SKM-1 (cell line): Measurements from ENCODE around the gene ARFGAP1.

ENCODE experiments used
- DNase-seq: peaks from one replicate; lab custom pipeline; 2025; ENCODE audit not compliant: unreplicated experiment; lab: John Stamatoyannopoulos, UW

The ARFGAP1 gene

DNA sequence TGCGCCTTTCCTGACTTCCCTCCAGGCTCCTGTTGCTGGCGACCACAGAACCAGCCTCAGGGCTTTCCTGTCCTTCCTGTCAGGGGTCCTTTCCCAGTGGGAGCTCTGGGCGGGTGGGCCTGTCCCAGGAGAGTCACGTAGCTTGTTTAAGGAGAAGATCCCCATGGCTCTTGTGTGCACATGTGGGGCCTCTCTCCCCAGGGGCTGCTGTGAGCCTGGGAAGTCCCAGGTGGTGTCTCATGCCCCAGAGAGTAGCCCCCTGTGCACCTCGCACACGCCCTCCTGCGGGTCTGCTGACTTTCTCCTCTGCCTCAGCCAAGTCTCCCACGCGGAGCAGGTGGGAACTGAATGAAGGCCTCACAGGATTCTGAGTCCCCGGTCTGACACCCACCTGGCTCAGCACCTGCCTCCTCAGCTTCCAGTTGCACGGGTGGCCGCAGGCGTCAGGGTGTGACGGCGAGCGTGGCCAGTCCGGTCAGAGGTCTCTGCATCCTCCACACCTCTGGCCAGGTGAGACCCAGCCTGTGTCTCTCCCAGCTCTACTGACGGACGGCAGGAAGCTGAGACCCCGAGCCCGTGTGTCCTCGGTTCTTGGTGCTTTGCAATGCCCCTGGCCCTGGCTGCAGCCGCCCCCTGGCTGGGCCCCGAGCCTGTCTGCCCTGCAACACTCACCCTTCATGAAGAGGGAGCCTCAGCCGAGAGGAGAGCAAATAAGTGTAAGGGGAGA, 12.7 kb upstream of the ARFGAP1 start:
- no peak for DNase-seq

DNA sequence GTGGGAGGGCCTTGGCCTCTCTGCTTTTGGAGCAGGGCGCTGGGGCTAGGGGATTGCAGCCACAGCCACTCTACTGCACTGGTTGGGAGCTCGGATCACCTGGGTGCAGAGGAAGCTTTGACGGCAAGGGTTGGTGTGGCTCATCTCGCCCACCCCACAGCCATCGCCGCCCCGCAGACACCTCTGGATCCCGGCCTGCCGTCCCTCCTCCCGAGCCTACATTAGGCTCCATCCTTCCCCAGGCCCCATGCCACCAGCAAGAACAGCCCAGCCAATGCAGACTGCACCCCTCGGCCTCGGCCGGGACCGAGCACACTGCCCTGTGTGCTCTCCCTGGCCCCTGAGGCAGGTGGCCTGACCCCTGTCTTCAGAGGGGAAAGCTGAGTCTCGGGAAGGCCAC, 12.1 kb upstream of the ARFGAP1 start:
- no peak for DNase-seq

DNA sequence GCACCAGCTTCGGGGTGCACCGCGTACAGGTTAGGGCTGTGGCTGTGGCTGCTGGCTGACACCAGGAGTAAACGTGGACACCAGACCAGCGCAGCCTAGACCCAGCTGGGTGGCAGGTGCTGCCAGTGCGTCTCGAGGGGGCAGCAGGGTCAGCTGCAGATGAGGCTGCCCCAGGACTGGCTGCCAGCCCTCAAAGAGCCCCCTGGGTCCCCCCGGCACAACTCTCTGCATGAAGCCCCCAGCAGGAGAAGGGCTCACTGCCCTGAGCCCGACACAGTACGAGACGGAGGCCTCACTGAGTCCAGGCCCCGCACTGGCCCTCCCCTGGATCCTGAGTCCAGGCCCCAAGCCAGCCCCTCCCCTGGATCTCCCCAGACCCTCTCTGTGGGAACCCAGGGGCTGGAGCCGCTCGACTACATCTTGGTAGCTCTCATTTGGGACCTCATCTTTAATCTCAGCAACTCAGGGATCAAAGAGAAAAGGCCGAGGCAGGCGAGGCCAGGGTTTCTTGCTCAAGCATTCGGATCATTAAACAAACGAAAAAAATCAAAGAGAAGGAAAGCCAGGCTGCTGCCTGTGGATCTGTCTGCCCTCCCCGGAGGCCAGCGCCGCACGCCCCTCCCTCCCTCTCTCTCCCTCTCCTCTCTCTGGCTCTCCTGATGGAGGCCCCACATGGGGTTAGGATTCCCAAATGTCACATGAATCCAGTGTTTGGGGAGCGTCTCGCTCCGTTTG, 11.4 kb upstream of the ARFGAP1 start:
- no peak for DNase-seq

DNA sequence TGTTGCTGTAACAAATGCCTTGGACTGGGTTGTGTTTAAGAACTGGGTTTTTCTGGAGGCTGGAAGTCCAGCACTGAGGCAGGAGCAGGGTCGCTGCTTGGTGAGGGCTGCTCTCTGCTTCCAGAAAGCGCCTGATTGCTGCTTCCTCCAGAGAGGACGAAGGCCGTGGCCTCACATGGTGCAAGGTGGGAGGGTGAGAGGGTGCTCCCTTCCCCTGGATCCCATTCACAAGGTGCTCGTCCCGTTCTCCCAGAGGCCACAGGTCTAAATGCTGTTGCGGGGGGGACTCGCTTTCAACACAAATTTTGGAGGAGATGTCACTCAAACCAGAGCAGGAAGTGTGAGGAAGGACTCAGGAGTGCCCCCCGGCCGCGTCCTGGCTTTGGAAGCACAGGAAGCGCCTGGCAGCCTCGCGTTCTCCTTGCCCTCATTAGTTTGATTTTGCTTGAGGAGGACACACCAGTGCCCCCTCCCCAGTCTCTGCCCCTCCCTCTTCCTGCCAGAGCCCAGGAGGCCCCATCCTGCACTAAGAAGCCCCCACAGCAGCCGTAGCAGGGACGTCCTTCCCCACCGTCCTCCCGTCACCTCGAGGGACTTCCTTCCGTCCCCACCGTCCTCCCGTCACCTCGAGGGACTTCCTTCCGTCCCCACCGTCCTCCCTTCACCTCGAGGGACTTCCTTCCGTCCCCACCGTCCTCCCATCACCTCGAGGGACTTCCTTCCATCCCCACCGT, 10.7 kb upstream of the ARFGAP1 start:
- no peak for DNase-seq

DNA sequence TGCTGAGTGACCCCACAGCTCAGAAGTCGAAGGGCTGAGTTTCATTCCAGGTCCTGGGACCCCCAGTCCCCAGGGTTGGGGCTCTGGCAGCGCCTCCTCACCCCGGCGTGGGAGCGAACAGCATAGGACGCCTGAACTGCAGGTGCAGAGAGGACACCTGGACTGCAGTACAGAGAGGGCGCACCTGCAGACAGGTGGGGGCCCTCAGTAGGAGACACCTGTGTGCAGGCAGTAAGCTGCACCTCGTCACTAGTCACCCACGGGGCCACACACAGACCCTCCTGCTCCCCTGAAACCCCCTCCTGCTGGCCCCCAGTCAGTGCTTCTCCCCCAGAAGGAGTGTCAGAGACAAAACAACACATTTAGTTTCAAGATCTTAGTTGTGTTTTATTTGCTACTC, 9.8 kb upstream of the ARFGAP1 start:
- no peak for DNase-seq

DNA sequence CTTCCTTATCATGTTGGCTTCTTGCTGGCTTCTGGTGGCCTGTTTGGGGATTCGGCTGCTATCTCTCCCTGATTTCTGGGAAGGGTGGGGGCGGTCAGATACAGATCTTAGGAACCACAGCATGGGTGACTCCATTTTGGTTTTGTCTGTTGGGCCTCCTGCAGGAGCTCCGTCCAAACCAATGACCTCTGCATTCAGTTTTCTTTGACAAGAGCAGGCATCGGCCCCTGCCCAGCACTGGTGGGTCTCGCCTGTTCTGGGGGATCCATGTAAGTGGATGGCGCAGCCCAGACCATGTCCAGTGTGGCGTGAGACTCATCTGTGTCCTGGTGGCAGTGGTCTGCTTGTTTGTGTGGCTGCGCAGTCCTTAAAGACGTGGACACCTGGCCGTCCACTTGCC, 8.6 kb upstream of the ARFGAP1 start:
- no peak for DNase-seq

DNA sequence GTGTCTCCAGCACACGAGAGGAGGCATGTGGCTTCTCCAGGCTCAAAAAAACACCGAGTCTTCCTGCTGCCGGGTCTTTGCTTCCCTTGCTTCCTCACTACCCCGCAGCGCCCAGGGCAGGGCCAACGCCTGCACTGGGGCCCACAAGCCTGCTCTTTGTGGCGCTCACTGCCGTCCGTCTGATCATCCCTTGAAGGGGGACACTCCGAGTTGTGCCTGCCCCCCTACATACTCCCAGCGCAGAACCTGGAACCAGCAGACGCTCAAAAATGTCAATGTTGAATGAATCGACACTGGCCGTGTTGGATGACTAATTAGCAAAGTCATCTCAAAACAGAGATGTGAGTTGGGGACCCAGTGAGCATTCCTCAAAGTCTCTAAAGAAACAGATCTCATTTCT, 8.1 kb upstream of the ARFGAP1 start:
- no peak for DNase-seq

DNA sequence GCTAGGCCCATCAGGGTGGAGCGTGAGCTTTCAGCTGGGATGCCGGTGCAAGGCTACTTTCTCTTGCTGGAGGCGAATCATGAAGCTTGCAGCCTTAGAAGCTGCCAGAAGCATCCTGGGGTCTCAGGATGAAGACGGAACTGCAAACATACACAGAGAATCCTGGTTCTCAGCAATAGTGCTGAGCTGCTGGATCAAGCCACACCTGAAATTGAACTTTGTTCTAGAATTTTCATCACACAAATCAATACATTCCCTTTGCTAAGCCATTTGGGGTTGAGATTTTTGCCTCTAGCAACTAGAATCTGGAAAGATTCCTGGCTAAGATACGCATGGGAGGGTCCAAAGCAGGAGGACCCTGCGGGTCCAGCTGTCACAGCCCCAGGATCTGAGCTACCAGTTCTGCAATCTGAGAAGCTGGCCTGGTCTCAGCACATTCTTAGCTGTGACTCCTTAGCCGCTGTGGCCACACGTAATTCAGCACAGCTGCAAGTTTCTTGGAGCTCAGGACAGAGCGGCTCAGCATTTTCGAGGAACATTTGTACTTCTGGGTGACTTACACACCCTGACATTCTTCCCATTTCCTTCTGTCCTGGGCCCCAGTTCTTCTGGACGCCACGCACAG, 6.6 kb upstream of the ARFGAP1 start:
- no peak for DNase-seq

DNA sequence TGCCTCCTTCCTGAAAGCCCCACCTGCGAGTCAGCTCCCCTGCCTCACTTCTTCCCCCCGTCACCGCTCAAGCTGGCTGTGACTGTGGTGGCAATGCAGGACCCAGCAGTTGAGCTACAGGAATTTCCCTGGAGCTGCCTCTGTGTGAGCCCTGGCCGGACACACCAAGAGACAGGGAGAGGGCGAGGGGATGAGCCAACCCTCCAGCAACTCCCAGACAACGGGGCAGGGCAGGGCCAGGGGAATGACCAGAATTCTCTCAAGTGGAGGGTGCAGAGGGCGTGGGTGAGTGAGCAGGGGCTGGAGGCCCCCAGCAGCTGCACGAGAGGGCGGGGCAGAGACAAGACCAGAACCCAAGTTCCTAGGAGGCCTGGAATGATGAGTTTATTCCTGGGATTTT, 4.9 kb upstream of the ARFGAP1 start:
- no peak for DNase-seq

DNA sequence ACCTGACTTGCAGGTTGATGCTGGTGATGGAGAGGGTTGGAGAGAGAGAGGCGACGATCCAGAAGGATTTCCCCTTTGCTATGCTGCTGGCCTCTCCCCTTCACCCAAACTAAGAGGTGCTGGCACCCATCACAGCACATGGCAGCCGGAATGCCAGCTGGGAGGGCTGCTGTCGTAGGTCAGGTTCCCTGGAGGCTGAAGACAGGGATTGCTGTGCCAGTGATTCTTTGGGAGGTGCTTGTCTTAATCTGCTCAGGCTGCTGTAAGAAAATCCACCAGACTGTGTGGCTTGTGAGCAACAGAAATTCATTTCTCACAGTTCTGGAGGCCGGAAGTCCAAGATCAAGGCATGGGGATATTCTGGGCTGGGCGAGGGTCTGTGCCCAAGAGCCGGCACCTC, 4.4 kb upstream of the ARFGAP1 start:
- no peak for DNase-seq

DNA sequence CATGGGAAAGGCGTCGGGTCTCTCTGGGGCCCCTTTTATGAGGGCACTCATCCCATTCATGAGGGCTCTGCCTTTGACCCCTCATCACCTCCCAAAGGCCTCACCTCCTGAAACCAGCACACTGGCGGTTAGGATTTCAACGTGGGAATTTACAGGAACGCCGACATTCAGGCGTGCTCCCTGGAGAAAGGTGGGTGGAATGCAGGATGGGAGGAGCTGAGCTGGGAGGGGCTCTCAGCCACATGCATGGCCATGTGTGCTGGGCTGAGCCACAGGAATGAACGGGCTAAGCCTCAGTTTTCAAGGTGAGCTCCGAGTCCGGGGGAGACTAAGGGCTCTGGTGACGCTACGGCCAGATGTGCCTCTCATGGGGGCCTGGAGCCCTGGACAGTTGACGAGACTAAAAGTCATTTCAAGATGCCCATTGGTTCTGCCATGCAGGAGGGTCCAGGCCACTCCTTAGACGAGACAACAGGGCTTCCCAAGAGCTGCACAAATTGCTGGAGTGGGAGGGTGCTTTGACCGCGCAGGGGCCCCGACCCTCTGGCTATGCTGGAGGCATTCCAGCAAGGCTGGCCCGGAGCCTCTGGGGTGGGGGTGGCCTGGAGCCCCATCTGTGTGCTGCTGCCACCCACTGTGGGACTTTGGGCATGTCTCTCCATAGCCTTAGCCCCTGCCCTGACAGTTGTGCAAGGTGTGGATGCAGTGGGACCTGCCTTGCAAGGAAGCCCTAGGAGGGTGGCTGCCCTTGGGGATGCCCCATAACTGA, 3.8 kb upstream of the ARFGAP1 start:
- no peak for DNase-seq

DNA sequence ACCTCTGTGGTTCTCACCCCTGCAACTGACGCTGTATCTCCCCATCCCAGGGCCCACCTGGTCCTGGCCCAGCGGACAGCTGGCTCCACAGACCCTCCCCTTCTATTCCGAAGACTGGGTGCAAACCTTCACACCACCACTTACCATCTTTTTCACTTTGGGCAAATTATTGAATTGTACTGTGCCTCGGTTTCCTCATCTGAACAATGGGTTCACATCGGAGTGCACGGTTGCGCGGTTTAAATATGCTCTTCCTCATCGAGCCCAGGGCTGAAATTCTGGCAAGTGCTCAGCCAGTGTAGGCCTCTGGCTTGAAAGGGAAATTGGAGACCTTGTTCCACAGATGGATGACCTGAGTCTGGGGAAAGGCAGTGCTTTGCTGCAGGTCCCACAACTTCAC, 2.9 kb upstream of the ARFGAP1 start:
- DNase-seq: no peak

DNA sequence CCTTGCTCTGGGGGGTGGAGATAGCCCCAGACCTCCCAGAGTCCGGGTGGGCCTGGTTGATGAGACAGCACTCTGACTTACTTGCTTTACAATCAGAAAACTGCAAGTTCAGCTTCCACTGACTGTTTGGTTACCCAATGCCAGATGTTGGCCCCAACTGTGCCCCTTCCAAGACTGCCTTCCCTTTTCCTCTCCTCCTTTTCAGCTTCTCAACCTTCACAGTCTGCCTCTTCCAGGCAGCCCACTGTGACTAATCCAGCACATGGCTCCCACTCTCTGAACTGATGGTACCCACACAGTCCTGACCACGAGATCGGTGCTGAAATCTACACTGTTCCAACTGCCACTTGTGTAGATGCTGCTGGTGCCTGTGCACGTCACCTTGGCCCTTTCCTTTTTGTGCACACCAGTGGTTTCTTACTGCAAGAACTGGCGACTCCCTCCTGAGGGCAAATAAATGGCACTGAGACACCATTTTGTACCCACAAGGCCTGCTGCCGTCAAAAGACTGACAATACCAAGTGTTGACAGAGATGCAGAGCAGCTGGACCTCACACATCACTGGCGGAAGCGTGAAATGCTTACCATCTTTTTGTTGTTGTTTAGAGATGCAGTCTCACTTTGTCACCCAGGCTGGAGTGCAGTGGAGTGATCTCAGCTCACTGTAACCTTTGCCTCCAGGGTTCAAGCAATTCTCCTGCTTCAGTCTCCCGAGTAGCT, 1.8 kb upstream of the ARFGAP1 start:
- DNase-seq: no peak

DNA sequence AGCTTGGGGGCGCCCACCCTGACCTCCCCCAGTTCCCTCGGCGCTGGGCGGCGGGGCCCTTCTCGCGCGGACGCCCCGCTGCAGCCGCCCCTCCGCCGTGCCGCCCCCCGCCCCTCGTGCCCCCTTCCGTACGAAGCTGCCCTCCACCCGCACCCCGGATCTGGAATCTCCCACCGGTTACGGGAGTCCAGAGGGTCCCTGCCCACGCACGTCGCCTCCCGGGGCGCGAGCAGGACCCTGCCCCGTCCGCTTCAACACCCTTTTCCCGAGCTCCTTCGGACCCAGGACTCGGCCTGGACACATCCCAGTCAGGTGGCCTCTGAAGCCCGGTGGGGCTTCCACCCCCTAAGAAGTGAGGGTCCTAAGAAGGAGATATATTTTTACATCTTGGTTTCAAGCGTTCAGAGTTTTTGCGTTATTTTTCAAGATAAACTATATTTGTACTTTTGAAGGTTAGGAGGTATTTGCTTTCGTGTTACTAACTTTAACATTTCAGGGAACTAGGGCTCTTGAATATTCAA, 506 bp downstream of the ARFGAP1 start:
- DNase-seq: no peak

DNA sequence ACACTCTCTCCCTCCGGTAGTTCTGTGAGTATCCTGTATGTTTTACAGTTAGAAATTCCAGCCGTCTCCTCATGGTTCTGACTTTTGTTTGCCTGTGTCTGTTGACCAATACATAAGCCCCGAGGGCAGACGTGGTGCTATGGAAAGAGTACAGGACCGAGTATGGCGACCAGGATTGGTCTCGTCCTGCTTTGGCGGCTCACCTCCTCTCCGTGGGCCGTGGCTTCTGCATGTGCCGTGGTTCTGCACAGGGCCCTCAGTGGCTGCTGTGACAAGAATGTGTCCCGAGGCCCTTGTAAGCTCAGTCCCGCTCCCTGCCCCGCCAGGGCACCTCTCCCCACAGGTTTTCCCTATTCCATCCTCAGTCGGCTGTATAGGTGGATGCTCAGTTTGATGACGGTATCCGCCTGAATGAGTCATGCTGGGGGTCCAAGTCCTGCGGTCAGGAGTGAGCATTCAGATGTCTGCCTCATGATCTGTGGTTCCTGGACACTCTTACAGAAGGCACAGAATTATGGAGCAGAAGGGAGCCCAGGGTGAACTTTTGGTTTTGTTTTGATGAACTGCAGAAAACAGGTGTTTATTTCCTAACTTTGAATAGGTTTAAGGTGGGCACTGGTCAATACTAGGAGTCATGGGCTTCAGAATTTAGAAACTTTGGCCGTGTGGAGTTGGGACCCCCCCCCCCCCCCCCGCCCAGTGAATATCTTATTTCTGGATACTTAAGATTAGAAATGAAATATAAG, 1.2 kb downstream of the ARFGAP1 start:
- DNase-seq: no peak

DNA sequence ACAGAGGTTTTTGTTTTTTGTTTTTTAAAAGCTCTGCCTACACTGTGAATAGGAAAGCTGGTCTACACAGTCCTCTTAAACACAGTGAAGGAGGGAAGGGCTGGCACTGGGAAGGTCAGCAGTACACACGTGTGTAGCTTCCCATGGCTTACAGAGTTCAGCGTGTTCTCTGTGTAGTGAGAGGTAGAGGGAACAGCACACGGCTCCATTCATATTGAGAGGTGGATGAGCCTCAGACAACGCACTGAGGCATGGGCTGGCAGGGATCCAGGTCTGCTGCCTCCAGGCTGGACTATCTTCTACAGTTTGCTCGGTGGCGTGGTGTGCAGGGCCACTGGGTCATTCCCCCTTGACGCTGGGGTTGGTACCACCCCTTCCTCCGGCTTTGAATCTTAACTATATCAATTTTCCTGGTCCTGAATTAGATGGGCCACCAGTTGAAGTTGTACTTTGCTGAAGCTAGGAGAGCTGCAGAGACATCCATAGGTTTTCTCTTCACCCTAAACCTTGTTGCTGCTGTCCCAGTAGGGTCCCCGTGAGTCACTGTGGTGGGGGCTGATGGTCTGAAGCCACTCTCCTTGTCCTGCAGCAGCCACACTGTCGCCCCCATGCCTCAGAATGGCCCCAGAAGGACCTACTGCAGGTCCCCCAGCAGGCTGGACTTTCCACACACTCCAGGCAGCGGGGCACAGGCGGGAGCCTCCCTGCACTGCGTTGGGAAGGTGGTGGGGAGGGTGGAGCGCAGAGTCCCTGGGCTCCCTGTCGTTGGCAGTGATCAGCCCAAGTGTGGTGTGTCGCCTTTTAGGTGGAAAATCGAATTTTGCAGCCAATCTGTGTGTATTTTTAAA, 2.0 kb downstream of the ARFGAP1 start:
- no peak for DNase-seq

DNA sequence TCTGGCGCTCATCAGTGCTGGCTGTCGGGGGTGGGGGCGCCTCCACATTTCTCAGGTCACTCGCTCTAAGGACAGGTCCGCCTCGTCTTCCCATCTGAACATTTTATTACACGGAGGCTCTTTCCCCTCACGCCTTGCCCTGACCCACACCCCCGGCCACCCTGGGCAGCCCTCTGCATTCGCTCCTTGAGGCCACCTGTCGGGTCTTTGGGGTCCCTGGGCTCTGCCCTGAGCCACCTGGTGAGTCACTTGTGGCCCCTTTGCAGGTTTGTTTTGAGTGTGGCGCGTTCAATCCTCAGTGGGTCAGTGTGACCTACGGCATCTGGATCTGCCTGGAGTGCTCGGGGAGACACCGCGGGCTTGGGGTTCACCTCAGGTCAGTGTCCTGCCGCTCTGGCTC, 3.2 kb downstream of the ARFGAP1 start:
- DNase-seq: no peak

DNA sequence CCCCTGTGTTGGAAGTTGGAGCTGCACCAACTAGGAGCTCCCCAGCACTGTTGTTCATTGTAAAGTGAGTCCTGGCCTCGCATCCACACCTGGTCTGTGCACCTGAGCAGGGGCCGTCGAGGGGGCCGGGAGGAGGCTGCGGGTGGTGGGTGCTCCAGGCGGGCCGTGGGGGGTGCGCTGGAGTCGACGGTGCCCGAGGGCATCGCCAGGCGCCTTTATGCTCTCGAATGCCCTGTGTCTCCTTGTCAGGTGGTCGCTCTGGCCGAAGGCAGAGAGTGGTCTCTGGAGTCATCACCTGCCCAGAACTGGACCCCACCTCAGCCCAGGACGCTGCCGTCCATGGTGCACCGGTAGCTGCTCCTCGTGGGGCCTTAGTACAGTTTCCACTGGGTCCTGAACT, 4.3 kb downstream of the ARFGAP1 start:
- no peak for DNase-seq
